ENCODE measurements around the gene ZSWIM8. TPM values are rescaled to one million over a fixed set of nuclear protein-coding genes. Genes with fewer than 3 reads are reported as not detected.

ZSWIM8 gene
- total RNA-seq, 4 donors from 2014 or later, result 63.2 to 128 (median 79.3) TPM

DNA sequence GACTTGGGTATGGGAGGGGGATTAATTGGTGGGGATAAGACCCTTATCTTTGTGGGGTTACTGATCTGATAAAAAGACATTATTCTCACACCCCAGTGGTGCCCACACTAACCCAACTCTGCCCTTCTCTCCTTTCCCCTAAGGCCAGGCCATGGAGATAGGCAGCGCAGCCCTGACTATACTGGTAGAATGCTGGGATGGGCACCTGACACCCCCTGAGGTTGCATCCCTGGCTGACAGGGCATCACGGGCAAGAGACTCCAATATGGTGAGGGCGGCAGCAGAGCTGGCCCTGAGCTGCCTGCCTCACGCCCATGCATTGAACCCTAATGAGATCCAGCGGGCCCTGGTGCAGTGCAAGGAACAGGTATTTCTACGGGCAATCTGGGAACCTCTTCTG is 12.7 kb downstream of the ZSWIM8 start:
- no peak for ATAC-seq (ENCODE audit: low FRiP score)
- TF ChIP-seq, protein P1, sequence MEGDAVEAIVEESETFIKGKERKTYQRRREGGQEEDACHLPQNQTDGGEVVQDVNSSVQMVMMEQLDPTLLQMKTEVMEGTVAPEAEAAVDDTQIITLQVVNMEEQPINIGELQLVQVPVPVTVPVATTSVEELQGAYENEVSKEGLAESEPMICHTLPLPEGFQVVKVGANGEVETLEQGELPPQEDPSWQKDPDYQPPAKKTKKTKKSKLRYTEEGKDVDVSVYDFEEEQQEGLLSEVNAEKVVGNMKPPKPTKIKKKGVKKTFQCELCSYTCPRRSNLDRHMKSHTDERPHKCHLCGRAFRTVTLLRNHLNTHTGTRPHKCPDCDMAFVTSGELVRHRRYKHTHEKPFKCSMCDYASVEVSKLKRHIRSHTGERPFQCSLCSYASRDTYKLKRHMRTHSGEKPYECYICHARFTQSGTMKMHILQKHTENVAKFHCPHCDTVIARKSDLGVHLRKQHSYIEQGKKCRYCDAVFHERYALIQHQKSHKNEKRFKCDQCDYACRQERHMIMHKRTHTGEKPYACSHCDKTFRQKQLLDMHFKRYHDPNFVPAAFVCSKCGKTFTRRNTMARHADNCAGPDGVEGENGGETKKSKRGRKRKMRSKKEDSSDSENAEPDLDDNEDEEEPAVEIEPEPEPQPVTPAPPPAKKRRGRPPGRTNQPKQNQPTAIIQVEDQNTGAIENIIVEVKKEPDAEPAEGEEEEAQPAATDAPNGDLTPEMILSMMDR (IDR thresholded peaks at IDR 0.05), result no peak
- DNase-seq (ENCODE audit: low spot score), result no peak

DNA sequence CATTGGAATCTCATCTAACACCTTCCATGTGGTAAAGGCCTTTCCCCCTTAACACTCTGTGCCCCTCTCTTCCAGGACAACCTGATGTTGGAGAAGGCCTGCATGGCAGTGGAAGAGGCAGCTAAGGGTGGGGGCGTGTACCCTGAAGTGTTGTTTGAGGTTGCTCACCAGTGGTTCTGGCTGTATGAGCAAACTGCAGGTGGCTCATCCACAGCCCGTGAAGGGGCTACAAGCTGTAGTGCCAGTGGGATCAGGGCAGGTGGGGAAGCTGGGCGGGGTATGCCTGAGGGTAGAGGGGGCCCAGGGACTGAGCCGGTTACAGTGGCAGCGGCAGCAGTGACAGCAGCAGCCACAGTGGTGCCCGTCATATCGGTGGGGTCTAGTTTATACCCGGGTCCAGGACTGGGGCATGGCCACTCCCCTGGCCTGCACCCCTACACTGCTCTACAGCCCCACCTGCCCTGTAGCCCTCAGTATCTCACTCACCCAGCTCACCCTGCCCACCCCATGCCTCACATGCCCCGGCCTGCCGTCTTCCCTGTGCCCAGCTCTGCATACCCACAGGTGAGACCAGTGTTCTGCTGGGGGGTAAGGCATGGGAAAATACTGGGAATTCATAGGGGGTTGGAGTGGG is 13.6 kb downstream of the ZSWIM8 start:
- TF ChIP-seq, protein P1 (IDR thresholded peaks at IDR 0.05), result no peak
- DNase-seq (ENCODE audit: low spot score) (no peak), ATAC-seq (ENCODE audit: low FRiP score) (no peak)

DNA sequence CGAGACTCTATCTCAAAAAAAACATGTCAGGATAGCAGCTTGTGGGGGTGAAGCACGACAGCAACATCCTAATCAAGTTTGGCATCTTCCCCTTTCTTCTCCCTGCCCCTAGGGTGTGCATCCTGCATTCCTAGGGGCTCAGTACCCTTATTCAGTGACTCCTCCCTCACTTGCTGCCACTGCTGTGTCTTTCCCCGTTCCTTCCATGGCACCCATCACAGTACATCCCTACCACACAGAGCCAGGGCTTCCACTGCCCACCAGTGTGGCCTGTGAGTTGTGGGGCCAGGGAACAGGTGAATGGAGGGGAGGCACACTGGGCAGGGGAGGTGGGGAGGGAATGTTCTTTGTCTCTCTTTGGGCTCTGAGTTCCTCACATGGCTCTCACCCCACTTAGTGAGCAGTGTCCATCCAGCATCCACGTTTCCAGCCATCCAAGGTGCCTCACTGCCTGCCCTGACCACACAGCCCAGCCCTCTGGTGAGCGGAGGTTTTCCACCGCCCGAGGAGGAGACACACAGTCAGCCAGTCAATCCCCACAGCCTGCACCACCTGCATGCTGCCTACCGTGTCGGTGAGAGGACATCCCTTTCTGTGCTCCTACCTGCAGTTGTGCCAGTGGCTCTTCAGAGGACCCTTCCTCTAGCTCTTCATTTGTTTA is 14.6 kb downstream of the ZSWIM8 start:
- TF ChIP-seq, protein P1 (IDR thresholded peaks at IDR 0.05), result no peak
- DNase-seq (ENCODE audit: low spot score) (no peak), ATAC-seq (ENCODE audit: low FRiP score) (no peak)

DNA sequence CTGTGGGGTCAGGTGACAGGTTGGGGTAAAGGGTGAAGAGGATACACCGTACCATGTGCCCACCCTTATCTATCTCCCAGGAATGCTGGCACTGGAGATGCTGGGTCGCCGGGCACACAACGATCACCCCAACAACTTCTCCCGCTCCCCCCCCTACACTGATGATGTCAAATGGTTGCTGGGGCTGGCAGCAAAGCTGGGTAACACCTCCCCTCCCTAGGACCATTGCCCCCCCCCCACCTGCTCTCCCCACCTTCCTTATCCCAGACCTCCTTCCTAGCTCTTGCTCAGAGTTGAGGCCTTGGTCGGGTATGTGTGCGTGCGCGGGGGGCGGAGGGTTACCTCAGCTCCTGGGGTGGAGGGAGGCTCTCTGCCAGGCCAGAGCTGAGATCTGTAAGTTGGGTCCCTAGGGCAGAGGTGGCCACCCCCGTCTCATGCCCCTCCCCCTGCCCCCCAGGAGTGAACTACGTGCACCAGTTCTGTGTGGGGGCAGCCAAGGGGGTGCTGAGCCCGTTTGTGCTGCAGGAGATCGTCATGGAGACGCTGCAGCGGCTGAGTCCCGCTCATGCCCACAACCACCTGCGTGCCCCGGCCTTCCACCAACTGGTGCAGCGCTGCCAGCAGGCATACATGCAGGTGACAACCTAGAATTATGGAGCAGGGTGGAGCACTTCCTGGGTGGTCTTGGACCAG is 15.3 kb downstream of the ZSWIM8 start:
- ATAC-seq (ENCODE audit: low FRiP score) (no peak), DNase-seq (ENCODE audit: low spot score) (no peak)
- TF ChIP-seq, protein P1 (IDR thresholded peaks at IDR 0.05), result no peak

DNA sequence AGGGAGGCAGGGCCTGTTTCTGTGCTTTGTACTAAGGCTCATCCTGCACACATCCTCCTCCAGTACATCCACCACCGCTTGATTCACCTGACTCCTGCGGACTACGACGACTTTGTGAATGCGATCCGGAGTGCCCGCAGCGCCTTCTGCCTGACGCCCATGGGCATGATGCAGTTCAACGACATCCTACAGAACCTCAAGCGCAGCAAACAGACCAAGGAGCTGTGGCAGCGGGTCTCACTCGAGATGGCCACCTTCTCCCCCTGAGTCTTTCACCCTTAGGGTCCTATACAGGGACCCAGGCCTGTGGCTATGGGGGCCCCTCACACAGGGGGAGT is 15.8 kb downstream of the ZSWIM8 start:
- TF ChIP-seq, protein P1 (IDR thresholded peaks at IDR 0.05), result no peak
- DNase-seq (ENCODE audit: low spot score) (no peak), ATAC-seq (ENCODE audit: low FRiP score) (no peak)

DNA sequence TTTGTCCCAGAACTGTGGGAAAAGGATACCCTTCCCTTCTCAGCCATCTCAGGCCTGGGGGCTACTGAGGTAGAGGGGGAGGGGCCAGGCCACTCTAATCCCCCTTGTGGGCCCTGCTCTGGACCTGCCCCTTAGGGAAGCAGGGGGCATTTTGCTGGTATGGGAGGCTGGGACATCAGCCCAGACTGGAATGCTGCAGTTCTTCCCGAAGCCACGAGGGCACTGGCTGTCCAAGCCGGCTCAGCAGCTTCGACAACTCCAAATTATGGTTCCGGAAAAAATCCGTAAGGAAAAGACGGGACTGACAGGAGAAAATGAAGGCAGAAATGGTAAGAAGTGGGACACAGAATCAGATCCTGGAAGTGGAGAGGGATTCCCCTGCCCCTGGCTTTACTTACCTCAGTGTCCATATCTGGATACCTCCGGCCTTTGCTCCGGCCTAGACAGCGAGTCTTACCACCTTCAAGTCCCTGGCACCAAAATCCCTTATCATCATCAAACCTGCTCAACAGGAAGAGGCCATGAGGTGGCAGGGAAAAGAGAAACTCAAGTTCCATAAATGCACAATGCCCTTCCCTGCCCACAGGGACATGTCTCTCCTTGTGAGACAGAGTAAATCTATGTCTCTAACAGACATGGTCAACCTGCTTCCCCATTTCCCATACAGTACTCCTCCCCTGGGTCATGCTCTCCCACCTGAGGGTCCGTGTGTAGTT is 17.0 kb downstream of the ZSWIM8 start:
- ATAC-seq (ENCODE audit: low FRiP score) (no peak), DNase-seq (ENCODE audit: low spot score) (no peak)
- TF ChIP-seq, protein P1 (IDR thresholded peaks at IDR 0.05), result no peak
